Myometrial cell (primary cell): ENCODE data around the gene ZNF729. TPM values are rescaled to one million over a fixed set of nuclear protein-coding genes. Genes with fewer than 3 reads are reported as not detected.

ENCODE experiments used
- total RNA-seq: library from RNA; depleted of rRNA; stranded (reverse); fragments of >200 nt; gene quantifications from 2 replicates; pipeline ENCODE4 v1.2.3, GENCODE V29; 2015

The ZNF729 gene
- not detected in 2 replicates for total RNA-seq

DNA sequence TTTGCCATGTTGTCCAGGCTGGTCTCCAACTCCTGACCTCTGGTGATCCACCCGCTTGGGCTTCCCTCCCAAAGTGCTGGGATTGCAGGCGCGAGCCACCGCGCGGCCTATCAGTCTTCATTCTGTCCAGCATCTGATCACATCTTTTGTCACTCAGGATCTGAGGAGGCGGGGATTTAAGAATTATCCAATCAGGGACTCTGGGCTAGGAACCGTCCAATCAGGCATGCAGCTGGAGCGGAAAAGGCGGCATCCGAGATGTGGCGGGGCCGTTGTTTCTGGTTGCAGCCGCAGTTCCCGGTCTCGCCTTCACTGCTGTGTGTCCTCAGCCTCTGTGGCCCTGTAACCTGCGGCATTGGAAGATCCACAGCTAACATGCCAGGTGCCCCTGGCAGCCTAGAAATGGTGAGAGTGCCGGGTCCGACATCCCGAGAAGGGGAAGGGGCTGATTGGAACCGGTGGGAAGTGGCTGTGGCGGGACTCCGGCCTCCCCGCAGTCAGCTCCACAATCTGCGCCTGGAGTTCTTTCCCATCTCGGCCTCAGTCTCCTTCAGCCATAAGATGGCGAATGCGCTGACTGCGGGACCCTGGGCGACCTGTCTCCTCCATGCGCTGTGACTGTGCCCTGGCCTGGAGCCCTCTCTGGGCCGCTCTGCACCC is at the start of gene ZNF729:
Gene ZNF729 (plus strand): TSS at position 291 of the 660 bp plus-strand sequence. CDS start 85 bp downstream, at position 376.

Other genes starting within 250 kb of the ZNF729 start
- 0.18 and 0.58 TPM in 2 replicates for gene ZNF257, start 234.0 kb upstream of the ZNF729 start, total RNA-seq
- not detected in 2 replicates for gene ZNF676, start 89.5 kb upstream of the ZNF729 start, total RNA-seq
- gene ZNF98, start 135.9 kb downstream of the ZNF729 start, total RNA-seq, result not detected in 2 replicates